ENCODE measurements around the gene EEFSEC.
A peak's percentile ranks its signal among the peaks of the same experiment; 100 is the strongest.

The EEFSEC gene

DNA sequence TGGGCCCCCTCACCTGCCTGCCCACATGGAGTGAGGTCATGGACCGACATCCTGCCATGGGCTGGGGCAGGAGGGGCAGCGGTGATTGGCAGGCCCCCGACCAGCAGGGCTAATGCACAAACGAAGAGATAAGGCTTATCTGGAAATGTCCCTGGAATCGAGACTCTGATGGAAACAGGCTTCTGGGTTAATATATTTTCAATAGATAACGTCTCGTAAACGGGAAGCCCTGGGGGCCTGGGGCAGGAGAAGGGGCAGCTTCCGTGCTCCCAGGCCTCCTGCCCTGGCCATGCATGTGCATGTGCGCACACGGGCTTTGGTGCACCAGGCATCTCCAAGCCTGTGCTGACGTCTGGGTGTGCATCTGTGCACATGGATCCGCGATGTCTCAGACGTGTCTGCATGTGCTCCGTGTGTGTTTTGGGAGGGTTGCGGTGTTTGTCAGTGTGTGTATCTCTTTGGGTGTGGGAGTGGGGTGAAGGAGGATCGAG lies 258.3 kb downstream of the EEFSEC start:
- no peak for DNase-seq (ENCODE audit: low read depth in 2 of 2)

DNA sequence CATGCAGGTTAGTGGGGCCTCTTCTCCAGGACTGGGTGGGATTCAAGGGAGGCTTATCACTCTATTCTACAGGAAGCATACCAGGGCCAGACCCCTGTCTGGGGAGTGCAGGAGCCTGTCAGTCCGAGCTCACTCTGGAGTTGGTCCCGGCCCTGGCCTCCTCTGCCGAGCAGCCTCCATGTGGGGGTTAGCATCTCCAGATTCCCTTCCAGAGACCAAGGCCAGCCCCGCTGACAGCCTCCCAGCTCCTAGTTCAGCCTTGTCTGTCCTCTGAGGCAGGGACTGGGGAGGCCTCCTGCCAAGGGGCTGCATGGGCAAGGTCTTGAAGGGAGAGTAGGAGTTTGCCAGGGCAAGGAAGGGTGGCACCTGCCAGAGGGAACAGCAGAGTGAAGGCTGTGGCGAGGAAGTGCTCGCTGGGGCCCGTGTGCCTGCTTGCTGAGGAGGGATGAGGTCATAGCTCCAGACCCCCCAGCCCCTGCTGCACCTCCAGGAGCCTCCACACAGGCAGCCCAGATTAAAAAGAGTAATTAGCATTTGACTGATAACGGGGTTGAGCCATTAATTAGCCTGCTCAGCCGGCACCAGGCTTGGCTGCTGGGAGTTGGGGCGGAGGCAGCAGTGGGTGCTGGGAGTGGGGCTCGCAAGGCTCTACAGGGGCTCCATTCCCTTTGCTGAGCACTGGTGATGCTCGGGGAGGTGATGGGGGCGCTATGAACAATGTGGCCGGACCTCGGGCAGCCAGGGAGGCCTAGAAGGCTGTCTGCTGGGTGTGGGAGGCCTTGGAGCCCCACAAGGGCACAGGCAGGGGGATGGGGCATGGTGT lies 259.1 kb downstream of the EEFSEC start:
- DNase-seq (ENCODE audit: low read depth in 2 of 2): no peak

DNA sequence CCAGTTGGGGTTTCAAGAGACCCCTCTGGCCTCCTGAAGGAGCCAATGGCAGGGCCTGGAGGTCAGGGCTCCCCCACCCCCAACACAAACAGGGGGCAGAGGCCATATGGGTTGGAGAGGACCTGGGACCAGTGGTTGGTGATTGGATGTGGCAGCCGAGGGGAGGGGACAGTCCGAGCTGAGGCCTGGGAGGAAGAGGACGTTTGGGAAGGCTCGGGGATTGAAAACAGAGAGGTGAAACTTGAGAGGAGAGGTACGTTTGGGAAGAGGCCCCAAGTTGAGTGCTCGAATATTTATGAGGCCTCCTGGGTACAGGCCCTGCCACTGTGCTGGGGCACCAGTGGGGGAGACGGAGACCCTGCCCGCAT lies 259.7 kb downstream of the EEFSEC start:
- no peak for DNase-seq (ENCODE audit: low read depth in 2 of 2)

DNA sequence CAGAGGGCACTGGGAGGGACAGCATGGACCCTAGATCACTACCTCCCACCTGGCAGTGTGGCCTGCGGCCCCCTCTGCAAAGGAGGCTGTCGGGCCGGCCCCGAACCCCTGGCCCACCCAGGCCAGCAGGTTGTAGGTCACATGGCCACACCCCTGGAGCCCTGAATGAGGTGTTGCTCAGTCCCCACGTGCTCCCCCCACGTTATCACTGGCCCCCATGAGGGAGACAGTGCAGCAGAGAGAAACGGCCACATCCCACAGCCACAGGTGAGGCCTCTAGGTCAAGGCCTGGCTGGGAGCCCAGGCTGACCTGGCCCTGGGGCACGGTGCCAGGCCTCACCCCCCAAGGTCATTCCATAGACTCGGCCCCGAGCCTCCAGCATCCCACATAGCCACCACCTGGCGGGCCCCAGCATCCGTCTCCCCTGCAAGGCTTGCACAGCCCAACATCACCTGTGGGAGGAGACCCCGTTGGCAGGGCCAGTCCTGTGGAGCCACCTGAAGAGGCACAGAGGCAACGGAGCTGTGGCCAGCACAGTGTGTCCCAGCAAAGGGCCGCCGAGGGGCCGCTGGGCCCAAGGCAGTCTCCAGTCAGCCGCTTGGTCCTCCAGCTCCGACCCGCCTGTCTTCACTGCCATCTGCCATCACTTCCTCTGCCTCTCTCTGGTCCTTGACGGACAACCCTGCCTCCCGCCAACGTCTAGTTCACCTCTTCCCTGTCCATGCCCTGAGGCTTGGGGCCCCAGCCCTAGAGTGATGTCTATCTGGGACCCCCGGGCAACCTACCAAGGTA lies 260.3 kb downstream of the EEFSEC start:
- DNase-seq (ENCODE audit: low read depth in 2 of 2): no peak

DNA sequence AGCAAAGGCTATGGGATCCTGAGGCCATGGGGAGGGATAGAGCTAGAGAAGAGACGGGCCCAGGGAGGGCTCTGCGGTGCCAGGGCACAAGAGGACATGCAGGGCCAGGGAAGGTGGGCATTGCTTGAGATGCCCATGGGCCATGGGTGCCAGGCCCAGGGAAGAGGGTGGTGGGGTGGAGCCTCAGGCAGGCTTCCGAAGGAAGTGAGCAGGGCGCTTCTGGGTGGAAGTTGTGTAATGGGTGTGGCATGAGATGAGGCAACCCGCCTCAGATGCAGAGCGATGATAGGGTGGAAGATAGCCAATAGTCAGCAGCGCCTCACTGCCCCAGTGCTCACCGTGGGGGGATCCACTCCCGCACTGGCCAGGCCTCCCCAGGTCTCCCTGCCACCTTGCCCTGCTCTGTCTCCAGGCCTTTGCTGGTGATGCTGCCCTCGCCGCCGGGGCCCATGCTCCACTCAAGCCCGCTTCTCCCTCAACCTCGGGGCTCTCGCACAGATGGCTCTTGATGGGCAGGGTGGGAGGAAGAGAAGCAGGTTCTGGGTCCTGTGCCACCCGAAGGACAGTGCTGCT lies 262.0 kb downstream of the EEFSEC start:
- no peak for DNase-seq (ENCODE audit: low read depth in 2 of 2)

DNA sequence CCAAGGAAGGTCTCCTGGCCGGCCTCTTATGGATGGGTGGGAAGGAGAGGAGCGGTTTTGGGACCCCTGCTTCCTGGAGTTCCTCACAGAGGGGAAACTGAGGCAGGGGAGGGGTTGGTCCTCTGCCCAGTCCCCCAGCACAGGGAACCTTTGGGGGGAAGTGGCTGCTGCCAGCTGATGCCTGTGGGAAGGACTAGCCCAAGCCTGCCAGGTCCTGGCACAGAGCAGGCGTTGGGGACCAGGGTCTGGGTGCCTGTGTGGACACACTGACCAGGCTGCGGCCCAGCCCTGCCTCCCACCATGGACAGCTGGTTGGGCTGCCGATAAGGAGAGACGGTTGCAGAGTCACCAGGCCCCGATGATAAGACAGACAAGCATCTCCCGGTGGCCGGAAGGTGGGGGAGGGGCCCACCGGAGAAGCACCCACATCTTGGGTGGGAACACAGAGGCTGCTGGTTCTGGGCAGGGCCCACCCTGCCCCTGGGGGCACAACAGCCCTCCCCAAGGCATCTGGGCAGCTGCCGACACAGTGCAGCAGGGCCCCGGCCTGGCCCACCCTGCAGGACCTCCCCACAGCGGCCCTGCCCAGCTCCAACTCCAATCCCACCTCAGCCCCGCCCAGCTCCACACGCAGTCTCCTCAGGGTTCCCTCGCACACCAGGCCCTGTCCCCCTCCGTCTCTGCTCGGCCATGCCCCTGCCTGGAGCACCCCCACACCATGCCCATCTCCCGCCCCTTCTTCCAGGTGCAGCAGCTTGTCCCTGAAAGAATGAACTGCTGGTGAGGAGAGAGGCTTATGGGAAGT lies 262.7 kb downstream of the EEFSEC start:
- no peak for DNase-seq (ENCODE audit: low read depth in 2 of 2)

DNA sequence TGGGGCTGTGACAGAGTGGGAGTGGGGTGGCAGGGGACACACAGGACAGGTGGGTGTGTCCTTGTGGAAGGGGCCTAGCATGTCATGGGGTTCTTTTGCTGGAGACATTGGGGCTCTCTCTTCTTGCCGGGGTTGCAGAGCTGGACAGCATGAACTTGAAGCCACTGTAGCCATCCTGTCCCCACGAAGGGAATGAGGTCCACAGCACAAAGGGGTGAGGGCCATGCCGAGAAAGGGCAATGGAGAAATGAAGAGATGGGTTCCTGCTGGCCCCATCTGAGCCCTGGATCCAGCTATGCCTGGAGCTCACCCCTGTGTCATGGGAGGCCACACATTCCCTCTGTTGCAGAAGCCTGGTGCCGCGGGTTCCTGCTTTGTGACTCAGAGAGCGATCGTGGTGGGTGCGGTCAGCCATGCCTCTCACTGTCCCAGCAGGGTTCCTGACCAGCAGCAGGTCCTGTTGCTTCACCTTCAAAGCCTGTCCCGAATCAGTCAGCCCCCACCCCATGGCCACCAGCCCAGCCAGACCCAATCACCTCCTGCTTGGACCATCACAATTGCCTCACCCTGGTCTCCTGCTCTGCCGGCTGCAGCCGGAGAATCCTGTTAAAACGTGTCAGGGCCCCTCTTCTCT lies 263.4 kb downstream of the EEFSEC start:
- peak; percentile 23 to 27 for DNase-seq (ENCODE audit: low read depth in 2 of 2)

DNA sequence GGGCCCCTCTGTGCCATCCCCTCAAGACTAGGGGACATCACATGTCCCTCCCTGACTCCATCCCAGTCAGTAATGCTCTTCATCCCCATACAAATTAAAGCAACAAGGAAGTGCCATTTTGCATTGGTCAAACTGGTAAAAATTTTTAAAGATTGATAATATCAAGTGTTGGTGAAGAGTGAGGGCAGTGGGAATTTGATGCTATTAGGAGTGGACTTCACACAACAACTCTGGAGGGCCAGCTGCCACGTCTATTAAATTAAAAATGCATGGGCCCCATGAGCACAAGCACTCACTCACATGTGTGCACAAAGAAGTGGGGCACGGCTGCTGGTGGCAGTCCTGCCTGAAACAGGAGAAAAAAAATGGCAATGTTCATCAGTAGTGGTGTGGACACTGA lies 265.6 kb downstream of the EEFSEC start:
- no peak for DNase-seq (ENCODE audit: low read depth in 2 of 2)

DNA sequence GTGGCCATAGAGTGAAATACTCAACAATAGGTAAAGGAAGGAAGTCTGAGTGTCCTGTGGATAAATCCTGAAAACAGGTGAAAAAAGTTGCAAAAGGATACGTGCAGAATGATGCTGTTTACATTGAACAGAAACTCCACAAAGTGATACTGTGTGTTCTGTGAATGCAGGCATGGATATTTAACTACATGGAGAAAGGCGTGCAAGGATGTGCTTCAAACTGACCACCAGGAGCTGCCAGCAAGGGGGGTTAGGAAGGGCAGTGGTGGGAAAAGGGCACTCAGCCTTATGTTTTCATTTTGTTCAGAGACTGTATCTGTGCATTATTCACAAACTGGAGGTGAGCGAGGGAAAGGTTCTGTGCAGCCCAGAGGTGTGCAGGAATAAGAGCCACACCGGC lies 266.0 kb downstream of the EEFSEC start:
- DNase-seq (ENCODE audit: low read depth in 2 of 2): no peak

DNA sequence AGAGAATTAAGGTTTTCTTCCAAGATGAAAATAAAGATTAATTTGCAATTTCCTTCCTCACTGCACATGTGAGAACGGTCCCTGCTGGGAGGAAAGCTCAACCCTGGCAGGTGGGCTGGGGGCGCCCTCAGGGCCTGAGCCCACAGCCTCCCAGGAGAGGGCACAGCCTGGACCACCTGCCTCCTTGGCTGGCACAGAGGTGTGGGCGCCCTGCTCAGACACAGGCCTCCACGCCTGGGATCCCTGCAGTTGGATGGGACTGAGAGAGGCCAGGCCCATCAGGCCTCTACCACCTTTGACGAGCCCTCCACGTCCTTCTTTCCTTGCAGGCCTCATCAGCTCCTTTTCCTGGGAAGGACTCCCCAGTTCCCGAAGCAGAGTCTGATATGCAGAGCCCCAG lies 267.0 kb downstream of the EEFSEC start:
- no peak for DNase-seq (ENCODE audit: low read depth in 2 of 2)

DNA sequence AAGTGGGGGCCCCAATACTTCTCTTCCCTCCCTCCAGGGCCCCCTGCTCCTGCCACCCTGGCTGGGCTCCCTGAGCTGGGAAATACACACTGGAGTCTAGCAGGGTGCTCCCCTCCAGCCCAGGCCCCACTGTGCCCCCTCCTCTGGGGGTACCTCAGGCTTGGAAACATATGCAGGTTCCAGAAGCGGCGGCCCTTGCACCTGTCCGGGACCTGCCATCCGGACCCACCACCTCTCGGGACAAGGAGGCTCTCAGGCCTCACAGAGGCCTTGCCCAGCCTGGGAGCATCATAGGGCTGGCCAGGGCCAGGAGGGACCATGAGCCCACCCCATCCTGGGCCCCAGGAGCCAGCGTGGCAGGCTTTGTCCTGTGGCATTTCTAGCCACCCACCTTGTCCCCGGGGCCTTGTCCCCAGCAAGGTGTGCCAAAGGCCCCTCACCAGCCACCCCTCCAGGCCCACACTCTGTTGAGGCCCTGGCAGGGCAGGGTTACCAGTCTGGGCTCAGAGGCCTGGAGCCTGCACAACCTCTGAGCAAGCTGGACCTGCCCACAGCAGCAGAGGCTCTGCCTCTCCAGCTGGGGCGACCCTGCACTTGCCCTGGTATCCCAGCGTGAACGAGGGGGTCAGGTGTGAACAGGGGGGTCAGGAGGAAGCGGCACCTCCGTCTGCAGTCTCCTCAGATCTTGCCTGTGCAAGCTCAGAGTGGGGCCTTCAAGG lies 267.6 kb downstream of the EEFSEC start:
- no peak for DNase-seq (ENCODE audit: low read depth in 2 of 2)

DNA sequence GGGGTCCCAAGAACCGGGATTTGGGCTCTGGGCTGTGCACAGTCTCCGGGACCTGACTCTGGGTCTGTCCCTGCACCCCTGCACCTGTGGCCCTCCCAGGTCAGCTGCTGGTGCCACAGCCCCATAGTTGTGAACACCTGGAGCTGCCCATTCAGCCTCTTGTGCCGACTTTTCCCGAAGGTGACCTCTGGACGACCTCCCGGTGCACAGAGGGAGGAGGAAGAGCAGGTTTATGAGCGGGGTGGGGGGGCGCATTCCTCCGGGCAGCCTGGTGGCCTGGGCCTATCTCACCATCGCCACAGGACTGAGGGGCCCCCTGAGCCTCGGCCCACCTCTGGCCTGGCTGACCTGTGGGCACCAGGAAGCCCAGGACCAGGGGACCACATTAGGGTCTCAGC lies 268.2 kb downstream of the EEFSEC start:
- DNase-seq (ENCODE audit: low read depth in 2 of 2): no peak

DNA sequence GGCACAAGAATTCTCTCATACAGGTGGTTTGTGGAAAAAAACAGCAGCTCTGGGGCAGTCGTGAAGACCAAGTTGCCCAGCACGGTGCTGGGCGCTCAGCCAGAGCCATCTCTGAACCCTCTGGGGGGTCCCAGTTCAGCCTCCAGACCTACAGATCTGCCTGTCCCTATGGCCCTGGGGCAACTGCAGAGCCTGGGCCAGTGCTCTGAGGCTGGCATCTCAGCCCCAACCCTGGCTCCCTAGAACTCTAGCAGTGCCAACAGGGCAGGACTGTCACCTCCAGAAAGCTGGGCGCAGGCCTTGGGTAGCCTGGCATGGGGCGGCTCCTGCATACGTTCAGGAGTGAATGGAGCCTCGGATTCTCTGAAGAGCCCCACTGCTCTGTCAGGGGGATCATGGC lies 268.7 kb downstream of the EEFSEC start:
- DNase-seq (ENCODE audit: low read depth in 2 of 2): no peak

DNA sequence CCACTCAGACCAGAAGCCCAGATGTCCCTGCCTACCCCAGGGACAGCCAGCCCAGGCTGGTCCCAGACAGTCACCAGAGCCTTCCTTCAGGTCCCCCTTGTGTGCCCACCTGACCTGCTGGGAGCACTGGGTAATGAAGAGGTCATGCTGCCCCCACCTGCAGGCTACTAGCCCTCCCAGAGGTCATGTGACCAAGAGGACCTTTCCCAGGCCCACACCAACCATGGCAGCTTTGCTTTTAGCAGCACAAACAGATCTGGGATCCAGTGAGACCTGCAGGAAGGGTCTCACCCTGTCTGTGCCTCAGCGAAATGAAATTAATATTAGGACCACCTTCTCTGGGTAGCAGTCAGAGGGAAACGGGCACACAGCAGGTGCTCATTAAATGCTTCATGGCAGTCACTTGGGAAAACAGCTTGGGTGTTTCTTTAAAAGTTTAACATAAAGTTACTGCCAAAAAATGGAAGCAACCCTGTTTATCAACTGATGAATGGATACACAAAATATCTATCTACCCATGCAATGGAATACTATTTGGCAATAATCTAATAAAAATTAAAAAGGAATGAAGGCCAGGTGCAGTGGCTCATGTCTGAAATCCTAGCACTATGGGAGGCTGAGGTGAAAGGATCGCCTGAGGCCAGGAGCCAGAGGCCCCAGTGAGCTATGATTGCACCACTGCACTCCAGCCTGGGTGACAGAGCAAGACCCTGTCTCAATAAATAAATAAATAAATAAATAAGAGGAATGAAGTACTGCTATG lies 269.7 kb downstream of the EEFSEC start:
- no peak for DNase-seq (ENCODE audit: low read depth in 2 of 2)

DNA sequence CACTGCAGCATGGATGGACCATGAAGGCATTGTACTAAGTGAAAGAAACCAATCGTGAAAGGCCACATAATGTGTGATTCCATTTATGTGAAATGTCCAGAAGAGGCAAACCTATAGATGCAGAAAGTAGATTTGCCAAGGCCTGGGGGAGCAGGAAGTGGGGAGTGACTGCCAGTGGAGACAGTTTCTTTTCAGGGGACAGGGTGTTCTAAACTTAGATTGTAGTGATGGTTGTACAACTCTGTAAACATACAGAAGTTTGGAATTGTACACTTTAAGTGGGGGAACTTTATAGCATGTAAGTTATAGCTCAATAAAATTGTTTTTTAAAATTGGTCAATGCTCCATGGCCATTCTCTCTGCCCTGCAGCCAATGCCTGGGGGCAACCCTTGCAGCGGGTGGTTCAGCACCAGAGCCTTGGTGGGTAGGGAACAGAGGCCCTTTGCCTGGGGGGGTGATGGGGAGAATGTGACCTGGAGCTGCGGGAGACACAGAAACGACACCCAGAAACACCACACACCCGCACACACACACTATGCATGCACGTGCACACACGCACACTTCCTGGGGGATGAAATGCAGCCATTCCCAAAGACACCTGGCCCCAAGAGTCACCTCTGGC lies 270.4 kb downstream of the EEFSEC start:
- DNase-seq (ENCODE audit: low read depth in 2 of 2): no peak

DNA sequence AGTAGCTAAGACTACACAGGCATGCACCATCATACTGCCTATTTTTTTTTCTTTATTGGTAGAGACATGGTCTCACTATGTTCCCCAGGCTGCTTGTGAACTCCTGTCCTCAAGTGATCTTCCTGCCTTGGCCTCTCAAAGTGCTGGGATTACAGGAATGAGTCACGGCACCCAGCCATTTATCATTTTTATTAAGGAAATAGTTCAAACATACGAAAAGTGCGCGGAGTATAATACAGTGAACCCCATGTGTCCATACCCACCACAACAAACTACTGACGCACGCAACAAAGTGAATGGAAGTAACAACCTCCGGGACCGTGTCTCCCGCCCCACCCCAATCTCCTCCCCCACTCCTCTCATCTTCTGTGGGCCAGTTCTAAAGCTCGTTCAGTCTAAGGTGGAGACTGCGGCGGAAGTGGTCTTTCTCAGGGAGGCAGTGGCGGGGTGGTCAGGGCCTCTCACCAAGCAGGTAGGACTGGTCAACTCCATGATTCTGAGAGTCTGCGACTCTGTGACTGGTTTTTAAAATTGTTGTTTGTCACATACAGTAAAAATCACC lies 271.3 kb downstream of the EEFSEC start:
- peak; percentile 57 to 67 for DNase-seq (ENCODE audit: low read depth in 2 of 2)

DNA sequence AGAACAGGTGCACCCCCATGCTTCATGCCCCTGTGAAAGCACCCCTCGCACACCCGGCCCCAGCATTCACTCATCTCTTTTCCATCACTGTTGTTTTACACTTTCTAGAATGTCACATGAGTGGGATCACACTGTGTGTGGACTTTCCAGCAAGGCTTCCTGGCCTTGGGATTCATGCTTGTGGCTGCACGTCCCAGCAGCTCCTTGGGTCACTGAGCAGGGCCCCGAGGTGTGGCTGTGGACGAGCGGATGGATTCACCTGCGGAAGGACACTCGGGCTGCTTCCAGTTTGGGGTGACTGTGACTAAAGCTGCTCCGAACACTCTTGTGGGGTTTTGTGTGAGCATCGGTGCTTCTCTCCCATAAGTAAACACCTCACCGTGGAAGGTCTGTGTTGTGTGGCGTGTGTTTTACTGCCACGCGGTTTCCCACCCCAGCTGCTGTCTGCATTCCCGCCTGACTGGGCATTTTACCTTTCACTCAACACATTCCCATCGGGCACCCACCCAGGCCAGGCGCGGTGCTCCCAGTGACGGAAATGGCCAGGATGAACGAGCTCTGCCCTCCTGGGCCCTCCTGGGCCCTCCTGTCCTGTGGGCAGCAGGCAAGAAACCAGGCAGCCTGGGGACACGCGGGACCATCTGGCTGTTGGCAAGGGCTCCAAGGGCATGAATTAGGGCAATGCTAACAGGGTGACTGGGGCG lies 272.0 kb downstream of the EEFSEC start:
- DNase-seq (ENCODE audit: low read depth in 2 of 2): no peak

DNA sequence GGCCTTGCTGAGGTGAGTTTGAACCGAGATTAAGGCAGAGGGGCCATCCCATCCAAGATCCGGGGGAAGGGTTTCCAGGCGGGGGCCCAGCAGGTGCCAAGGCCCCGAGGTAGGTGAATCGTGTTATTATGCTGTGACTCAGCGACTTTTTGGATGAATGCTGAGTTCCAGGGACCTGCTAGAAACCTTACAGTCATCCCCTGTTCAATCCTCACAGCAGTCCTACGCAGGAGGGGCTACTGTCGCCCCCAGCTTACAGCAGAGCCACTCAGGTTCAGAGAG lies 272.5 kb downstream of the EEFSEC start:
- DNase-seq (ENCODE audit: low read depth in 2 of 2): no peak
